ENCODE results near the gene ZFC3H1. TPM values are rescaled to one million over a fixed set of nuclear protein-coding genes. Genes with fewer than 3 reads are reported as not detected.
A peak's percentile ranks its signal among the peaks of the same experiment; 100 is the strongest.

Gene ZFC3H1
- polyA plus RNA-seq, 1 experiment = 55.5 TPM

DNA sequence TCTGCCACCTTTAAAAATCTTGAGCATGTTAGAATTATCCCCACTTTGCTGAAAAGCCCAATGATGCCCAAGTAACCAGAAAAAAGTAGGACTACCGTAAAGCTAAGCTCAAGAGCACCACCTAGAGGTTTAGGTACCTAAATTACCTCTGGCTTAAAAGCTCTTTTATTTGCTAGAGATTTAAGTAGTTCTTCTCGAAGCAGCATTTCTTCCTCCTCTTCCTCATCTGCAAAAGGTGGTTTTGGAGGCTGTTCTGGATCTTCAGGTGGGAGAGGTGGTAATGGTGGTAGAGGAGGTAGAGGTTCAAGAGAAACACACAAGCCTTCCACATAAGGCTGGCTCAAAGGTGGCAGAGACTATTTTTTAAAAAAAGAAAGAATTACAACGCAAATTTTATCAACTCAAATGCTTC is 26.9 kb downstream of the ZFC3H1 start:
- CTCF ChIA-PET = interaction anchor here (0.6 to 3.0 kb wide), 36 partner anchors 10 to 903 kb away, joined by 3 to 67 read pairs (median 5); partner anchors contain the start of genes THAP2, TMEM19 and ZFC3H1
- peak; percentile 27 for DNase-seq (ENCODE audit: low read depth, low spot score)
- H3K4me3 ChIP-seq (ENCODE audit: low read depth, low read length) = no peak overlapping the region
- TF ChIP-seq, protein P1, sequence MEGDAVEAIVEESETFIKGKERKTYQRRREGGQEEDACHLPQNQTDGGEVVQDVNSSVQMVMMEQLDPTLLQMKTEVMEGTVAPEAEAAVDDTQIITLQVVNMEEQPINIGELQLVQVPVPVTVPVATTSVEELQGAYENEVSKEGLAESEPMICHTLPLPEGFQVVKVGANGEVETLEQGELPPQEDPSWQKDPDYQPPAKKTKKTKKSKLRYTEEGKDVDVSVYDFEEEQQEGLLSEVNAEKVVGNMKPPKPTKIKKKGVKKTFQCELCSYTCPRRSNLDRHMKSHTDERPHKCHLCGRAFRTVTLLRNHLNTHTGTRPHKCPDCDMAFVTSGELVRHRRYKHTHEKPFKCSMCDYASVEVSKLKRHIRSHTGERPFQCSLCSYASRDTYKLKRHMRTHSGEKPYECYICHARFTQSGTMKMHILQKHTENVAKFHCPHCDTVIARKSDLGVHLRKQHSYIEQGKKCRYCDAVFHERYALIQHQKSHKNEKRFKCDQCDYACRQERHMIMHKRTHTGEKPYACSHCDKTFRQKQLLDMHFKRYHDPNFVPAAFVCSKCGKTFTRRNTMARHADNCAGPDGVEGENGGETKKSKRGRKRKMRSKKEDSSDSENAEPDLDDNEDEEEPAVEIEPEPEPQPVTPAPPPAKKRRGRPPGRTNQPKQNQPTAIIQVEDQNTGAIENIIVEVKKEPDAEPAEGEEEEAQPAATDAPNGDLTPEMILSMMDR (IDR thresholded peaks at IDR 0.05; ENCODE audit: low read depth, low read length) = peak; percentile 74
- POLR2A ChIA-PET = interaction anchor here (0.7 kb wide), 1 partner anchor 27 kb away, joined by 4 read pairs; the partner anchor contains the start of genes THAP2 and ZFC3H1
- H3K27ac ChIP-seq (ENCODE audit: low read depth, low read length) = no peak overlapping the region
- no peaks in the 10 kb centered on the region for H3K9me3 ChIP-seq (ENCODE audit: control insufficient read depth, insufficient read depth, low read length)
- H3K27me3 ChIP-seq (ENCODE audit: control insufficient read depth, insufficient read depth, low read length) = no peaks in the 10 kb centered on the region

DNA sequence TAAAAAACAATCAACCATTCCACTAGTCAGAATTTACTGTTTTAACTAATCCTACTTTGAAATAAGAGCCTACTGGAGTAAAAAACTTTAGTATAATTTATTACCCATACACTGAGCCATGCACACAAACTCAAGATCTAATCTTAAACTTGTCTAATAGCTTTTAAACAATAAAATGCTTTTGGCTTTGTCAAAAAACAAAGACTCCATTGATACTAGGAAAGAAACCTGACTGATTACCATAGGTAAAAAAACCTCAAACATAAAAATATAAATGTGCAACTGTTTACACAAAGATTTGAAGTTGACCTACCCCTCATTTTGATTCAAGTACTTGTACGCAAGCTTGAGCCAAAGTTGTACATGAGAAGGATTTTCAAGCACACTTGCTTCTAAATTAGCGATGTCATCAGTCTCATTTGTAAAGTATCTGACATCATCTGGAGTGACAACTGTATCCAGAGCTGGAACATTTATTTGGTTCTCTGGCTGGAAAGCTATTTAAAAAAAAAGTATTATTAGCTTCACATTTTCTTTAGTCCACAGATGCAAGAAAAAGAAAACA is 36.1 kb downstream of the ZFC3H1 start:
- ChIA-PET CTCF (interaction anchor here (1.0 to 4.3 kb wide), 5 partner anchors 10 to 212 kb away, joined by 3 to 67 read pairs (median 6); no protein-coding TSS in a partner anchor), POLR2A (interaction anchor here (0.6 to 1.2 kb wide), 2 partner anchors 21 to 35 kb away, joined by 3 read pairs; no protein-coding TSS in a partner anchor)
- TF ChIP-seq, protein P1 (IDR thresholded peaks at IDR 0.05; ENCODE audit: low read depth, low read length) = no peak
- Histone ChIP-seq H3K4me3 (ENCODE audit: low read depth, low read length) (no peak overlapping the region), H3K27me3 (ENCODE audit: control insufficient read depth, insufficient read depth, low read length) (no peaks in the 10 kb centered on the region), H3K27ac (ENCODE audit: low read depth, low read length) (no peak overlapping the region), H3K9me3 (ENCODE audit: control insufficient read depth, insufficient read depth, low read length) (no peaks in the 10 kb centered on the region)
- no peak for DNase-seq (ENCODE audit: low read depth, low spot score)

DNA sequence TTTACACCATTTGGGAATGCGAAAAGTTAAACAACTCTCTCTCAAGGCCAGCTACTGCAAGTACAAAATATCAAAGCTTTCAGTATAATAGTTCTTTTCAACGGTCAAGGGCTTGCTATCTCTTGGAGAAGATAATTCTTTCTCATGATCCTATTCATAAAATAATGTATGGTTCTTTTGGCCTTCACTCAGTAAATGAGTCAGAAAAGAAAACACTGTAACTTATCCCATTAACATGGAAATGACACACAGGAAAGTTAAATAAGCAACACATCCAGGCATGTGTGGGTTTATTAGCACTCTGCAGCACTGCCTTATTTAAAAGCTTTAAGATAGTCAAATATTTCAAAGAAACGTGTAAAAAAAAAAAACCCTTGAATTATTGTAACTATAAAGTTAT is 36.9 kb downstream of the ZFC3H1 start:
- Histone ChIP-seq H3K27ac (ENCODE audit: low read depth, low read length) (no peak overlapping the region), H3K4me3 (ENCODE audit: low read depth, low read length) (no peak overlapping the region), H3K27me3 (ENCODE audit: control insufficient read depth, insufficient read depth, low read length) (no peaks in the 10 kb centered on the region), H3K9me3 (ENCODE audit: control insufficient read depth, insufficient read depth, low read length) (no peaks in the 10 kb centered on the region)
- ChIA-PET POLR2A (interaction anchor here (1.2 kb wide), 1 partner anchor 20 kb away, joined by 3 read pairs; no protein-coding TSS in a partner anchor), CTCF (interaction anchor here (1.0 to 4.3 kb wide), 7 partner anchors 10 to 211 kb away, joined by 3 to 67 read pairs (median 4); partner anchors contain the start of gene ZFC3H1)
- DNase-seq (ENCODE audit: low read depth, low spot score) = no peak
- TF ChIP-seq, protein P1 (IDR thresholded peaks at IDR 0.05; ENCODE audit: low read depth, low read length) = no peak

DNA sequence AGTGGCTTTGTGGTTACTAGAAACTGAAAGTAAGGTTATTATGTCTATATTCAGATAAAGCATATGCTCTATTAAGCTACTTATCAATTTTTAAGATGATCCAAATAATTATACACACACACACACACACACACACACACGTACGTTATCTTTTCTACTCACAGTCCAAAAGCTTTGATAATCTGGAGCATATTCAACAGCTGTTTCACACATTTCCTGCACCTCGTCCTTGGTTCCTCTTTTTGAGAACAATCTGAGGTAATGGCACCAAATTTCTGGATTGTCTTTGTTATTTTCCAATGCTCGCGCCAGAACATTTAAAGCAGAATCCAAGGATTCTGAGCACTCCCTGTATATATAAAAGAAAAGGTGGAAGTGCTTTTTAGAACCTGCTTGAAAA is 37.5 kb downstream of the ZFC3H1 start:
- no peak overlapping the region for H3K4me3 ChIP-seq (ENCODE audit: low read depth, low read length)
- no peaks in the 10 kb centered on the region for H3K27me3 ChIP-seq (ENCODE audit: control insufficient read depth, insufficient read depth, low read length)
- ChIA-PET POLR2A (interaction anchor here (0.6 kb wide), 1 partner anchor 8 kb away, joined by 4 read pairs; no protein-coding TSS in a partner anchor), CTCF (interaction anchor here (0.8 to 4.3 kb wide), 5 partner anchors 11 to 154 kb away, joined by 3 to 67 read pairs (median 3); partner anchors contain the start of genes THAP2 and ZFC3H1)
- TF ChIP-seq, protein P1 (IDR thresholded peaks at IDR 0.05; ENCODE audit: low read depth, low read length) = no peak
- no peak overlapping the region for H3K27ac ChIP-seq (ENCODE audit: low read depth, low read length)
- no peaks in the 10 kb centered on the region for H3K9me3 ChIP-seq (ENCODE audit: control insufficient read depth, insufficient read depth, low read length)
- DNase-seq (ENCODE audit: low read depth, low spot score) = no peak

DNA sequence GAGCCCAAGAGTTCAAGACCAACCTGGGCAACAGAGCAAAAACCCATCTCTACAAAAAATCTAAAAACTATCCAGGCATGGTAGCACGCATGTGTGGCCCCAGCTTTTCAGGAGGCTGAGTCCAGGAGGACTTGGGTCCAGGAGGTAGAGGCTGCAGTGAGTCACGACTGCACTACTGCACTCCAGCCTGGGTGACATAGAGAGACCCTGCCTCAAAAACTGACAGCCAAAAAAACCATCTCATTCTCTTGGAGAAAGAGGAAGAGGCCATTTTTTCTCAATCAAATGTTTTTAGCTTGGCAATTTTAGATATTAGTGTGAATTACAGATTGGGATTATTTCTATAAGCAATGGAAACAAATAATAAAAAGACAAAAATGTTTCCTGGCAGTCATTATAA is 38.2 kb downstream of the ZFC3H1 start:
- TF ChIP-seq, protein P1 (IDR thresholded peaks at IDR 0.05; ENCODE audit: low read depth, low read length) = no peak
- Histone ChIP-seq H3K9me3 (ENCODE audit: control insufficient read depth, insufficient read depth, low read length) (no peaks in the 10 kb centered on the region), H3K27me3 (ENCODE audit: control insufficient read depth, insufficient read depth, low read length) (no peaks in the 10 kb centered on the region), H3K4me3 (ENCODE audit: low read depth, low read length) (no peak overlapping the region), H3K27ac (ENCODE audit: low read depth, low read length) (no peak overlapping the region)
- ChIA-PET POLR2A (interaction anchor here (0.6 kb wide), 1 partner anchor 9 kb away, joined by 4 read pairs; no protein-coding TSS in a partner anchor), CTCF (interaction anchor here (0.8 to 4.3 kb wide), 3 partner anchors 12 to 121 kb away, joined by 3 to 67 read pairs (median 3); partner anchors contain the start of gene THAP2)
- no peak for DNase-seq (ENCODE audit: low read depth, low spot score)

All from AG04450 (cell line).